A172 (cell line): ENCODE measurements around the gene SPG21. TPM values are rescaled to one million over a fixed set of nuclear protein-coding genes. Genes with fewer than 3 reads are reported as not detected.

Experiments
- DNase-seq: peaks from one replicate; pipeline ENCODE4 v3.0.0-alpha.2; 2015; ENCODE audit warnings: low spot score
- total RNA-seq: library from RNA; depleted of rRNA; stranded (reverse); fragments of >200 nt; shearing (Covaris generic); gene quantifications from 2 replicates; pipeline ENCODE4 v1.2.3, GENCODE V29; 2014

Gene SPG21
- total RNA-seq, 1 experiment from 2014 or later = 102 TPM

DNA sequence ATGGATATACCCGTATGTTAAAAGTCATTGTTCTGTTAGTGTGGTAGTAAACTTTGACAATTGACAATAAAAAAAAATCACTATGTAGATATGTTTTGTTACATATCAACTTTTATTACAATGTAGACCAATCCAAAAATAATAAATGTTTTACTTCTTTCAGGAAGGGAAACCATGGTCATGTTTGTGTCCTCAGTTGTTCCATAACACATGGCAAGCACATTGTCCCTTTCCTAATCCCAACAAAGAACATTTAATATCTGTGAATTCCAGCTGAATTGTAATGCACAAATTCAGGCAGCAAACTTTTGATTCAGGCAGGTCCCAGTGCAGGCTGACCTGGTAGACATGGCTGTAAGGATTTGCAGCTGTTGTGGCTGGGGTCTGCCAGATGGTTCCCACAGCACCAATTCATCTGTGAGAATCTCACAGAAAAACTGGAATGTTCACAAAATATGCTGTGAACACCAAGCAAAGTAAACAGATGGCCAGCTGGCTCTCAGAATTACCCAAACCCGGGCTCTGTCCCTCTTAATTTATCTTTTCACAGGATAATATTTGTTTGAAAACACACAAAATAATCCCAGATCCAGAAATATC lies 1.9 kb upstream of the SPG21 start:
- DNase-seq = no peak

DNA sequence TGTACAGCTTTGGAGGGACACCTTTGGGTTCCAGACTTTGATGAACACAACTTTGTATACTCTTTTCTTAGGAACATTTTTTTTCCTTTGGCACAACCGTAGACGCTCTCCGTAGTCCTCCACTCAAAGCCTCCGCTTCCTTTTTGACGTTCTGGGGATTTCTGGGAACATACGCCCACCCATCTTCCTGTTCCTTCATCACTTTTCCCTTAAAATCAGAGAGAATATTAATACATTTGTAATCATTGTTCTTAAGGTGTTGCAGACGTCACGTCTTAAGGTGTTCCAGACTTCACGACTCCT lies 405 bp upstream of the SPG21 start:
- no peak for DNase-seq

GRCh38 chr15:64987136-64987535 lies 2.6 kb downstream of the SPG21 start:
- no peak for DNase-seq

DNA sequence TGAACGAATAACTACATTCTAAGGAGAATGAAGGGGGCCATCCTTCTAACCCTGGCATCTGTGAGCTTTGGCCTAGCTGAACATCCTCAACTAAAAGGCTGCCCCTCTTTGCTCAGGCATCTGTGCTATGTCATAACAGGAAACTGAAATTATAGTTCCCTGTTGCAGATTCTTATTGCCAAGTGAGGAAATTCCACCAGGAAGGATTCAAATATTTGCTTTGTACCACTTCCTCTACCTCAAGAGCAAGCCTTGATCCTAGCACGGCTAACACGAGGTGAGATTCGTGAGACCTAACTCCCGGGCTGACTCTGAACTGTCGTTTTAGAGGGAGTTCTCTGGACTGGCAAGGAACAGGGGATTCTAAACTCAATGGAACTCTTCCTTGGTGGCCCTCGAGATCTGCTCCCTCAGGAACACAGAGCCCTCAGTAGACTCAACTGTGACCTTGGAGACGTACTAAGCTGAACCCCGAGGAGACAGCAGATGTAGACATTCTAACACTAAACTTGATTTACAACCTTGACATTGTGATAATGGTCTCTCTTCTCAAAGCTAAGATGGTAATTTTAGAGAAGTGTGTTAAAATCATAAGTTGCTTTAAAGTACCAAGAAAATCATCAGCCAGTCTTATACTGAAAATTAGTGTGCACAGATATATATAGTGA lies 4.2 kb downstream of the SPG21 start:
- DNase-seq = peak; percentile 5

GRCh38 chr15:64982472-64982871 lies 7.2 kb downstream of the SPG21 start:
- DNase-seq = no peak

DNA sequence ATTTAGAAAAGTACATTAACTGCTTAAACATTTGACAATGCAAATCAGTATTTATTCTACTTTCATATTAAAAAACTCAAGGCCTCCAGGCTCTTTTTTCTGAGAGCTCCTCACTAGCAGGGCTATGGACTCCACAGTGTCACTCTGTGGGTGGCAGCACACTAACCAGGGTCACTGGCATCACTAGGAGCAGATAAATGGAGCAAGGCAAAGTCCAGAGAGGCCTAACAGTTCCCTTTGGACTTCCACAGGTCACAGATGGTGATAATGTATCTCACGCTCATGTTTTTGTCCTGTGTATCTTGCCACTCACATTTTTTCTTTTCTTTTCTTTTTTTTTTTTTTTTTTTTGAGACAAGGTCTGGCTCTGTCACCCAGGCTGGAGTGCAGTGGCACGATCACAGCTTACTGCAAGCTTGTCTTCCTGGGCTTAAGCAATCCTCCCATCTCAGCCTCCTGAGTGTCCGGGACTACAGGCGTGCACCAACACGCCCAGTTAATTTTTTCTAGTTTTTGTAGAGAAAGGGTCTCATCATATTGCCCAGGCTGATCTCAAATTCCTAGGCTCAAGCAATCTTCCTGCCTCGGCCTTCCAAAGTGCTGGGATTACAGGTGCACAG lies 7.8 kb downstream of the SPG21 start:
- no peak for DNase-seq

DNA sequence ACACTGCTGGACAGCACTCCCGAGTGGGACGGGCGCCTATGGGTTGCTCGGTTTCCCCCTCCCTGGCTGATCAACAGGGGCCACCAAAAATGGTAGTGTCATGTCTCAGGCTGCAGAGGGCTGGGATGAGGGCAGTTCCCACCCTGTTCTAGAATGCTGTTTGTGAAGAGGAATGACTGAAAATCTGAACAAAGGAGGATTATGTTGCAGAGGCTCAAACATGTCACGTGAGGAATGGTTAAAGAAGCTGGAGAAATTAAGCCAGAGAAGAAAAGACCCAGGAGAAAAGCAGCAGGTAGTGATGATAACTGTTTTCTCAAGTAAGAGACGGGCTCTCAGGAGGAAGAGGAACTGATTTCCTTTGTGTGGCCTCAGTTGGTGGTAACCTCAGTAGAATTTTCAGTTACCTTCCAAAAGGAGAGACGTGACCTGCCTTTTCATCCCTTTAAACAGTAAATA lies 10.4 kb downstream of the SPG21 start:
- DNase-seq = no peak

GRCh38 chr15:64975390-64975789 lies 14.3 kb downstream of the SPG21 start:
- no peak for DNase-seq

DNA sequence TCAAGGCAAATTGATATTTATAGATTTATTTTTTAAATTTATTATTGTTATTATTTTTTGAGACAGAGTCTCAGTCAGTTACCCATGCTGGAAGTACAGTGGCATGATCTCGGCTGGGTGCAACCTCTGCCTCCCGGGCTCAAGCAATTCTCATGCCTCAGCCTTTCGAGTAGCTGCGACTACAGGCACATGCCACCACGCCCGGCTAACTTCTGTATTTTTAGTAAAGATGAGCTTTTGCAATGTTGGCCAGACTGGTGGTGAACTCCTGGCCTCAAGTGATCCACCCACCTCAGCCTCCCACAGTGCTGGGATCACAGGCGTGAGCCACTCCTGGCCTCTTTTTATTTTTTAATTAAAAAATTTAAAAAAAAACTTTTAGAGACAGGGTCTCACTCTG lies 19.0 kb downstream of the SPG21 start:
- DNase-seq = no peak

DNA sequence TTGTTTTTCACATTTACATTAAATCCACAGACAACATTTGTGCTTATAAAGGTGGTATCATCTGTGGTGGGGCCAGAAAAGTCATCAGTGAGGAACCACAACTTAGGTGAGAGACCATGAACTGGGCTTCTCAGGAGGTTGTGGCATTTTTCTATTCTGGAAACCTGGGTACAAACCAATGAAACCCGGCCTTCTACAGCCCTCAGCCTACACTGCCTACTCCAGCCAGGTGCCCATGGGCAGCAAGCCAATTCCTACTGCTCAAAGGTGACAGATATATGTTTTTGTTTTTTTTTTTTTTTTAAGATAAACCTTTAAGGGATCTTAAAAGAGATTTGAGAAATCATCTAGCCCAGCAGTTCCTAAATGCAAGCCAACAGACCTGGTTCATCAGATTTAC lies 20.3 kb downstream of the SPG21 start:
- no peak for DNase-seq

DNA sequence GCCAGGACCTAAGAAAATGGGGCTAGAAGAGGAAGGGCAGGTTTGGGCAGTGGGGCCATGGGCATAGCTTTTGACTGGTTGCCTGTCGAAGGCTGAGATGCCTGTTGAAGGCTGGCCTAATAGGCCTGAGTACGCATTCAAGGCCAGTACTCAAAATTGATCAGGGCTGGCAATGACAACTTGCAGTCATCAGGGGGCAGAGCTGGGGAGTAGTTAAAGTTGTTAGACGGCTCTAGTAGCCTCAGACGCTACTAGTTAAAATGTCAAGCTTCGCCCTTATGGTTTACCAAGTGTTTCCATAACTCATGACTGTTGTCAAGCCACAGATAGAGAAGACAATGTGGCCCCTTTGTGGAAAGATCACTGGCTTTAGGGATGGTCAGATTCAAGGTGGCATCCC lies 28.7 kb downstream of the SPG21 start:
- DNase-seq = no peak

DNA sequence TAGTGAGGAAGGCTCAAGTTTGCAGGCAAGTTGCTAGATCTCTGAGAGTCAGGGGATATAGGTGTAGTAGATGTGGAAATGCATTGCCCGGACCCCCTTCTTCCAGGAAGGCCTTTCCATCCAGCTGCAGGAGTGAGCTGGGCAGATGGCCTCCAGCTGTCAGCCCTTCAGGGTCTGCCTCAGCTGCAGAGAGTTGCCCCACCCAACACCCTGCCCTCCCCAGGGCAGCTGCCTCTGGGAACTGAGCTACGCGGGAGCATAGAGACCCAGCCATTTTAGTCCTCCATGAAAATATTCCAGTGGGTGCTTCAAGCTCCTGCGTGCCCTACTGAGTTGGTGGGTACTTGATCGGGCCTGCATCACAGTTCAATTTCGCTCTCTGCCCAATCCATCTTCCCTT lies 29.6 kb downstream of the SPG21 start:
- DNase-seq = no peak

DNA sequence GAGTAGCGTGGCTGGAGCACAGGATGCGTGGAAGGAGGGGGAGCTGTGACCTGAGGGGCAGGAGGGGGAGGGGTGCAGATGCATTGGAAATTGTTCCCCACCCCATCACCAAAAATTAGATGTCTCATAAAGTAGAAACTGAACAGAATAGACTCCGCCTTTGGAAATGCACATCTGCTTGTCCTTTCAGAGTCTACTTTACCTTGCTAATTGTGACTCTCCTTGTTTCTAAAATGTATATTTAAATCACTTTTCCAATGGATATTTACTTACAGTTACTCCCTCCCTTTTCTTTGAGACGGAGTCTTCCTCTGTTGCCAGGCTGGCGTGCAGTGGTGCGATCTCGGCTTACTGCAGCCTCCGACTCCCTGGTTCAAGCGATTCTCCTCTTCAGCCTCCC lies 30.6 kb downstream of the SPG21 start:
- DNase-seq = no peak

DNA sequence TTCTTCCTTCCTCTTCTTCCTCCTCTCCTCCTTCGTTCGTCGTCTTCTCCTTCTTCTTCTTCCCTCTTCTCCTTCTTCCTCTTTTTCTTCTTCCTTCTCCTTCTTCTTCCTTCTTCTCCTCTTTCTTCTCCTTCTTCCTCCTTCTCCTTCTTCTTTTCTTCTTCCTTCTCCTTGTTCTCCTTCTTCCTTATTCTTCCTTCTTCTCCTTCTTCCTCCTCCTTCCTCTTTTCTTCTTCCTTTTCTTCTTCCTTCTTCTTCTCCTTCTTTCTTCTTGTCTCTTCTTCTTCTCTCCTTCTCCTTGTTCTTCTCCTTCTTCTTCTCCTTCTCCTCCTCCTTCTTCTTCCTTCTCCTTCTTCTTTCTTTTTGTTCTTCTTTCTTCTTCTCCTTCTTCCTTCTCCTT lies 35.3 kb downstream of the SPG21 start:
- DNase-seq = no peak

- DNase-seq = no peak
These were observed 37.8 kb downstream of the SPG21 start for GRCh38 chr15:64951777-64952418.

GRCh38 chr15:64950888-64951287 lies 38.8 kb downstream of the SPG21 start:
- no peak for DNase-seq

- no peak for DNase-seq
These were observed 40.1 kb downstream of the SPG21 start for GRCh38 chr15:64949383-64950186.

DNA sequence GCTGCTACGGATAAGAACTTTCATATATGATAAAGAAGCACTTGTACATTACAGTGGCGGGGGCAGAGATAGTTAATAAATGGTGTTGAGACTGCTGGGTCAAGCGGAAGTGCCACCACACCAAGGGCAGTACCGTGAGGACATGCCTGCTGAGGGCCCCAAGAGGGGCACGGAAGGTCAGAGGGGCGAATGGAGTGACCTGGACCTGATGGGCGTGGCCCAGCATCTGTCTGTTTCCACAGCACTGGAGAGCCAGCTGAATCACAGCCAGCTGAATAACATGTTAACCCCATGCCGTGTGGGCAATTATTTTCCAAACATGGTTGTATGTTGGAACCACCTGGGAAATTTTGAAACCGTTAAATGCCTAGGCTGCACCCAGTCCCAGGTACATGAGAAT lies 40.8 kb downstream of the SPG21 start:
- DNase-seq = no peak

DNA sequence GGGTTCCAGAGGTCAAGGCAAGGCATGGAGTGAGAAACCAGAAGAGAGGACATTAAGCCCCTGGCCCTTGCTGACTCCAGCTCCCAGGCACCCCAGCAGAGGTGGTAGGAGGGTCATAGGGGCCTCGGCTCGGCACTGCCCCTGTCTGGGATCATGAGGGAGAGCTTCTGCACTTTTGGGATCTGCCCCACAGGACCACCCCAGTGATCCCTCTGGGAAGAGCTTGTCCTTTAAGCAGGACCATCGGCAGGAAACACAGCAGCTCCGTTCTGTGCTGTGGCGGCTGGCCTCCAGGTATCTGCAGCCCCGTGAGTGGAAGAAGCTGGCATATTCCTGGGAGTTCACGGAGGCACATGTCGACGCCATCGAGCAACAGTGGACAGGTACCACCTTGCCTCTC lies 42.5 kb downstream of the SPG21 start:
- DNase-seq = no peak

DNA sequence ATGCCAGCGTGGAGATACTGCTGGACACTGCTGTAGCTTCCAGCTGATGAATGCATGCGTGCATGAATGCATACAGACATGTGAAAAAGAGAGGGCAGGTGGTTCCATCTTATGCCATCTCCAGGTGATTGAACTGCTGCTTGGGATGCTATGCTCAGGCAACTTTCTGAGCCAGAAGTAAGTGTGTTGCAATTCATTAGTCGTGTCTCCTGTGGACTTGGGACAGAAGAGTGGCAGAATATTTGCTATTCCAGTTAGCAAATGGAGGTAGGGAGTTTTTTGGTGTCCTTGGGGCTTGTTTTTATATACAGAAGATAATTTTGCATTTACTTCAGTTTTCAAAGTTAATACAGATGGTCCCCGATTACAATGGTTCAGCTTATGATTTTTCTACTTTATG lies 44.8 kb downstream of the SPG21 start:
- DNase-seq = no peak

DNA sequence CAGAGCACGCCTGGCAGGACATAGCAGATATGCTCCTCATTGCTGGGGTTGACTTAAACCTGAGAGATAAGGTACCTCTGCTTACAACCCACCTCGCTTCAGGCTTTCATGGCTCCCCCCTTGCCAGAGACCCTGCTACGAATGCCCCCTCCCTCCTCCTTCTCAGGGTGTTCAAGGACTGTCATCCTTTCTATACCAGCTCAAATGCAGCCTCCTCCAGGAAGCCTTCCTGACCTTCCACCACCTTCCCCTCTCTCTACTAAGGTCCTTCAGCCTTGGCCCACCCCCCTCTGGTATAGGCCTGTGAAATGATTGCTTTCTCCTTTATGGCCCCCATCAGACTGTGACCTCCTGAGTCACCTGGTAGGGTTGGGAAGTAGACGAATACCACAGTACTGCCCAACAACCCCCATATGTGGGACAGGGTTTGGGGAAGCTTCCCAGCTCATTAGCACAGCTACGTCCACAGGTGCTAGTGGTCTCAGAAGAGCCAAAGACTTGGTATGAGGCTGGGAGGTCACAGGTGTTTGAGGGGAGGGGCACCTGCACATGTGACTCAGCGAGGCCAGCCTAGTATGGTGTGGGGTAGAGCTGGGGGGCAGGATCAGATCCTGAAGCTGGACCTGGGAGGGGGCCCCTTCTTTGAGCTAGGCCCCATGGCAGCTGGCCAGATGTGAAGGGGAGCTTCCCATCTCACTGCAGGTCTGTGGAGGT lies 46.0 kb downstream of the SPG21 start:
- no peak for DNase-seq

- DNase-seq = no peak
These were observed 47.4 kb downstream of the SPG21 start for GRCh38 chr15:64942356-64942755.
